SU-DHL-6 (cell line): Measurements from ENCODE around the gene ENOX2.
"Not testable (repeated sequence)": the region's sequence is repeated elsewhere in the genome, so short reads cannot be mapped to it uniquely, and the experiment has no call there.

Source experiments
- H2AFZ ChIP-seq: fragments of 200-600 bp; sonication (generic); 2 replicates; pipeline ENCODE4 v1.6.1; 2014; ENCODE audit warnings: low read depth, mild to moderate bottlenecking, moderate library complexity, mixed read lengths, antibody characterized with exemption, low read length; ENCODE audit not compliant: severe bottlenecking
- H3F3A ChIP-seq: fragments of 200-600 bp; shearing (Covaris generic); 2 replicates; pipeline ENCODE4 v1.6.0; 2016; ENCODE audit warnings: antibody characterized with exemption, mild to moderate bottlenecking; ENCODE audit not compliant: insufficient read depth
- H3K27ac ChIP-seq: fragments of 200-600 bp; sonication (generic); 2 replicates; pipeline ENCODE4 v1.5.1; 2016; ENCODE audit warnings: low read depth, mild to moderate bottlenecking, low read length, moderate library complexity, mixed read lengths
- H3K27me3 ChIP-seq: fragments of 200-600 bp; sonication (generic), shearing (Covaris generic); 2 replicates; pipeline ENCODE4 v1.6.0; 2014; ENCODE audit warnings: mild to moderate bottlenecking, low read length
- H3K36me3 ChIP-seq: fragments of 200-600 bp; sonication (generic); 2 replicates; pipeline ENCODE4 v1.6.1; 2014; ENCODE audit warnings: mild to moderate bottlenecking, low read length, mixed read lengths
- H3K4me2 ChIP-seq: fragments of 300-600, 200-600 bp; shearing (Covaris generic), sonication (generic); 2 replicates; pipeline ENCODE4 v1.6.0; 2014; ENCODE audit warnings: low read length, low read depth, mild to moderate bottlenecking; ENCODE audit not compliant: poor library complexity, severe bottlenecking
- H3K4me3 ChIP-seq: fragments of 200-600 bp; sonication (generic); 2 replicates; pipeline ENCODE4 v1.5.1; 2014; ENCODE audit warnings: antibody characterized with exemption, low read length, mild to moderate bottlenecking, mixed read lengths; ENCODE audit not compliant: insufficient read depth, poor library complexity, severe bottlenecking
- H3K79me2 ChIP-seq: fragments of 200-600 bp; sonication (generic); 2 replicates; pipeline ENCODE4 v1.6.1; 2014; ENCODE audit warnings: mild to moderate bottlenecking, low read length, moderate library complexity; ENCODE audit not compliant: insufficient read depth
- H3K9ac ChIP-seq: fragments of 200-600 bp; sonication (generic); 2 replicates; pipeline ENCODE4 v1.7.0; 2014; ENCODE audit warnings: mild to moderate bottlenecking, low read length
- H3K9me2 ChIP-seq: fragments of 200-600 bp; sonication (generic); replicated peaks from 2 replicates; pipeline ENCODE4 v1.6.1; 2014; ENCODE audit warnings: low read length; ENCODE audit not compliant: insufficient read depth
- H3K9me3 ChIP-seq: fragments of 200-600 bp; sonication (generic); 2 replicates; pipeline ENCODE4 v1.6.1; 2014; ENCODE audit warnings: low read length, mixed read lengths; ENCODE audit not compliant: insufficient read depth
- H4K20me1 ChIP-seq: fragments of 200-600 bp; sonication (generic); 2 replicates; pipeline ENCODE4 v1.6.1; 2014; ENCODE audit warnings: low read depth, mild to moderate bottlenecking, antibody characterized with exemption, low read length, moderate library complexity, mixed read lengths
- CTCF ChIP-seq: fragments of 200-600 bp; sonication (generic); IDR thresholded peaks from one replicate; pipeline ENCODE4 v1.5.1; 2017; ENCODE audit warnings: antibody characterized with exemption, mild to moderate bottlenecking, low read length, moderate library complexity; ENCODE audit not compliant: insufficient read depth, poor library complexity, severe bottlenecking
- EZH2phosphoT487 ChIP-seq: fragments of 200-600 bp; sonication (generic), shearing (Covaris generic); conservative IDR thresholded peaks from 2 replicates; pipeline ENCODE4 v1.6.1; 2018; ENCODE audit warnings: mild to moderate bottlenecking, antibody characterized with exemption, low read length, moderate library complexity, mixed read lengths

ENOX2 gene

GRCh38 chrX:130937101-130937500, 34.1 kb upstream of the ENOX2 start:
- Histone ChIP-seq H4K20me1 (no peaks in the 10 kb centered on the region), H3F3A (no peaks in the 10 kb centered on the region), H3K36me3 (no peaks in the 10 kb centered on the region), H3K9ac (no peak overlapping the region), H3K27me3 (no peaks in the 10 kb centered on the region), H3K79me2 (no peaks in the 10 kb centered on the region), H3K9me3 (no peaks in the 10 kb centered on the region), H3K4me3 (no peak overlapping the region), H3K9me2 (no peaks in the 10 kb centered on the region), H2AFZ (no peak overlapping the region), H3K27ac (no peak overlapping the region), H3K4me2 (no peak overlapping the region)
- TF ChIP-seq EZH2phosphoT487 (no peak), CTCF (no peak)

GRCh38 chrX:130933358-130933757, 30.3 kb upstream of the ENOX2 start:
- H3K4me3 ChIP-seq = no peak overlapping the region
- no peaks in the 10 kb centered on the region for H3K9me3 ChIP-seq
- H2AFZ ChIP-seq = no peak overlapping the region
- H3K4me2 ChIP-seq = no peak overlapping the region
- no peaks in the 10 kb centered on the region for H3K9me2 ChIP-seq
- H3K79me2 ChIP-seq = no peaks in the 10 kb centered on the region
- H3K27ac ChIP-seq = no peak overlapping the region
- H3K27me3 ChIP-seq = no peaks in the 10 kb centered on the region
- no peaks in the 10 kb centered on the region for H3K36me3 ChIP-seq
- TF ChIP-seq CTCF = no peak
- no peak for TF ChIP-seq EZH2phosphoT487
- H3K9ac ChIP-seq = no peak overlapping the region
- no peaks in the 10 kb centered on the region for H3F3A ChIP-seq
- H4K20me1 ChIP-seq = no peaks in the 10 kb centered on the region

GRCh38 chrX:130920405-130920804, 17.4 kb upstream of the ENOX2 start:
- not testable (repeated sequence) for H3K27ac ChIP-seq, H3K27me3 ChIP-seq, H3K9me2 ChIP-seq, H2AFZ ChIP-seq, H4K20me1 ChIP-seq, H3K36me3 ChIP-seq, H3K79me2 ChIP-seq, H3F3A ChIP-seq, H3K4me3 ChIP-seq, H3K4me2 ChIP-seq, H3K9ac ChIP-seq, H3K9me3 ChIP-seq

- not testable (repeated sequence) for H3K9ac ChIP-seq, H3F3A ChIP-seq, H3K27me3 ChIP-seq, H3K27ac ChIP-seq, H2AFZ ChIP-seq, H3K9me2 ChIP-seq, H3K4me2 ChIP-seq, H3K9me3 ChIP-seq, H3K36me3 ChIP-seq, H3K4me3 ChIP-seq, H4K20me1 ChIP-seq, H3K79me2 ChIP-seq
Observed at GRCh38 chrX:130919676-130920075, 16.7 kb upstream of the ENOX2 start.

- not testable (repeated sequence) for H3K9ac ChIP-seq, H3K9me2 ChIP-seq, H3K27ac ChIP-seq, H3K4me2 ChIP-seq, H4K20me1 ChIP-seq, H3K36me3 ChIP-seq, H3F3A ChIP-seq, H3K9me3 ChIP-seq, H3K79me2 ChIP-seq, H3K4me3 ChIP-seq, H2AFZ ChIP-seq, H3K27me3 ChIP-seq
Observed at GRCh38 chrX:130918498-130918897, 15.5 kb upstream of the ENOX2 start.
